Nephron progenitor cell (in vitro differentiated cells): ENCODE data around the gene ERMN.

Experiments used
- DNase-seq: peaks from one replicate; pipeline ENCODE4 v3.0.0; 2021
- H3K27ac Mint-ChIP-seq: 2 replicates; pipeline ENCODE4 v1.8.0; 2021; ENCODE audit warnings: mild to moderate bottlenecking, moderate library complexity, mixed read lengths
- H3K27me3 Mint-ChIP-seq: 2 replicates; pipeline ENCODE4 v1.8.0; 2021; ENCODE audit warnings: mild to moderate bottlenecking, low read depth, mixed read lengths; ENCODE audit not compliant: poor library complexity
- H3K36me3 Mint-ChIP-seq: 2 replicates; pipeline ENCODE4 v1.8.0; 2021; ENCODE audit warnings: low read depth, mixed read lengths
- H3K4me1 Mint-ChIP-seq: 2 replicates; pipeline ENCODE4 v1.8.0; 2021; ENCODE audit warnings: mixed read lengths
- H3K4me3 Mint-ChIP-seq: 2 replicates; pipeline ENCODE4 v1.8.0; 2021; ENCODE audit warnings: mild to moderate bottlenecking, moderate library complexity, mixed read lengths
- H3K9me3 Mint-ChIP-seq: 2 replicates; pipeline ENCODE4 v1.8.0; 2021; ENCODE audit warnings: mild to moderate bottlenecking, moderate library complexity, mixed read lengths
- CTCF ChIP-seq: fragments of 200-600 bp; sonication (generic); IDR thresholded peaks from 2 replicates; pipeline ENCODE4 v1.5.0; 2021; ENCODE audit warnings: antibody characterized with exemption

Gene ERMN

GRCh38 chr2:157296490-157296889, 29.1 kb downstream of the ERMN start:
- no peaks in the 10 kb centered on the region for H3K4me1 Mint-ChIP-seq
- DNase-seq: no peak
- no peaks in the 10 kb centered on the region for H3K9me3 Mint-ChIP-seq
- no peak overlapping the region for H3K27ac Mint-ChIP-seq
- no peaks in the 10 kb centered on the region for H3K36me3 Mint-ChIP-seq
- no peak for TF ChIP-seq CTCF
- H3K4me3 Mint-ChIP-seq: no peak overlapping the region
- no peaks in the 10 kb centered on the region for H3K27me3 Mint-ChIP-seq

DNA sequence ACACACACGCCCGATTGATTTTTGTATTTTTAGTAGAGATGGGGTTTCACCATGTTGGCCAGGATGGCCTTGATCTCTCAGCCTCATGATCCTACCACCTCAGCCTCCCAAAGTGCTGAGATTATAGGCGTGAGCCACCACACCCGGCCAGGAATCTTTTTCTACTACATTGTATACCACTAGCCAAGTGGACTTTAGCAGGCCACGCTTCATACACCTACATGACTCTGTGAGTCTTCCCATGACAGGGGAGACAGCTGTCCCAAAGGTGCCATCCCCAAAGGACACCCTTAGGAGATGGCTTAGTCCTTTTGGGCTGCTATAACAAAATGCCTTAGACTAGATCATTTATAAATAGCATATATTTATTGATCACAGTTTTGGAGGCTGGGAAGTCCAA, 32.8 kb downstream of the ERMN start:
- Mint-ChIP-seq H3K9me3 (no peaks in the 10 kb centered on the region), H3K27me3 (no peaks in the 10 kb centered on the region), H3K36me3 (no peaks in the 10 kb centered on the region), H3K27ac (no peak overlapping the region), H3K4me3 (no peak overlapping the region), H3K4me1 (no peaks in the 10 kb centered on the region)
- TF ChIP-seq CTCF: no peak
- DNase-seq: no peak

DNA sequence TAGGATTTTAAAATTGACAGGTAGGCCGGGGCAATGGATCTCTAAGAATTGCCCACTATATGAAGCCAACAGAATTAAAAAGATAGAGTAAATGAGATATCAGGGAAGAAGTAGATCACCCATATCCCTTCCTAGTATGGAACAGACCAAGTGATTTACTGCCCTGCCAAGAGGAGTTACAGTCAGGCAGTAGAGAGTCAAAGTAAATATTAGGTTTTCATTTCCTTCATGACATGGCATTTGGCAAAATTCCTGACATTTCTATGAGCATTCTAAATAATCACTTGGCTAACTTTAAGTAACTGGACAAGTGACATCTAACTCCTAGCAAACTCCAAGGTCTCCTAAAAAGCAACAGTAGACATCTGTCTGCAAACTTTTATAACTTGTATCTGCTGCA, 34.6 kb downstream of the ERMN start:
- H3K27me3 Mint-ChIP-seq: peaks cover 2% of the 10 kb centered on the region
- DNase-seq: no peak

DNA sequence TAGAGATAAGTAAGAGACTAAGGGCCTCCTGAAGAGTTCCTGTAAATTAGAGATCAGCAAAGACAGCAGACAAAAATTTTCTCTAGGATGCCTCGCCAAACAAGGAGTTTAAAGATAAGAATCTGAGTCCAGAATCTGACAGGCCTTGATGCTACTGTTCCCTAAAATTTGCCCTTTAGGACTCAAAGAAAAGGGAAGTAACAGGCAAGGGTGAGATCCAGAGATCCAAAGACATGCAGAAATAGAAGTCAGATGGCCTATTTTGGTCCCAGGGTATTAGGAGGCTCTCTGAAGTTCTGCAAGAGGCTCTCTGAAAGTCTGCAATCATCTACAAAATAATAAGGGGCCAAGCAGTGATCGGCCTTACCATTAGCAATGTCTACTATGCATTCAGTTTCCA, 35.1 kb downstream of the ERMN start:
- peaks cover 2% of the 10 kb centered on the region for H3K27me3 Mint-ChIP-seq
- DNase-seq: no peak
- no peak for TF ChIP-seq CTCF
- H3K36me3 Mint-ChIP-seq: no peaks in the 10 kb centered on the region
- no peaks in the 10 kb centered on the region for H3K4me1 Mint-ChIP-seq
- H3K9me3 Mint-ChIP-seq: no peaks in the 10 kb centered on the region
- H3K4me3 Mint-ChIP-seq: no peak overlapping the region
- no peak overlapping the region for H3K27ac Mint-ChIP-seq

More for the DNA sequence above, 34.6 kb downstream of the ERMN start:
- Mint-ChIP-seq H3K9me3 (no peaks in the 10 kb centered on the region), H3K4me3 (no peak overlapping the region), H3K4me1 (no peaks in the 10 kb centered on the region), H3K27ac (no peak overlapping the region), H3K36me3 (no peaks in the 10 kb centered on the region)
- TF ChIP-seq CTCF: no peak

DNA sequence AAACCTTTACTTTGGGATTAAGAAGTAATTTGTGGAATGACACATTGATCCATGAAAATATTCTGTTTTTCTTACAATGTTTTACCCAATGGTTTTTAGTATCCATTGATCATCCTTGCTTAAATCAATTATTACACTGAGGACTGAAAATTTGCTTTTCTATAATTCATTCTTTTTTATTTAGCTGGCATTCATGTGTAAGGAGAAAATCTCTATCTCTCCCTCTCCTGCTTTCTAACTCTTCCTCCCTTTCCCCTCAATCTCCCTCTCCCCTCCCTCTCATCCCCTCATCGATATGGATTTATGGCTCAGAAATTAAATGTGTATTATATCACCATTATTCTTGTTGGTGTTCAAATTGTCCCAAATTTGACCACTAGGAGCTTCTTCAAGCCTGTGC, 38.5 kb downstream of the ERMN start:
- TF ChIP-seq CTCF: no peak
- Mint-ChIP-seq H3K4me1 (no peaks in the 10 kb centered on the region), H3K4me3 (no peak overlapping the region), H3K27me3 (peaks cover 2% of the 10 kb centered on the region), H3K9me3 (no peaks in the 10 kb centered on the region), H3K27ac (no peak overlapping the region), H3K36me3 (no peaks in the 10 kb centered on the region)
- DNase-seq: no peak

DNA sequence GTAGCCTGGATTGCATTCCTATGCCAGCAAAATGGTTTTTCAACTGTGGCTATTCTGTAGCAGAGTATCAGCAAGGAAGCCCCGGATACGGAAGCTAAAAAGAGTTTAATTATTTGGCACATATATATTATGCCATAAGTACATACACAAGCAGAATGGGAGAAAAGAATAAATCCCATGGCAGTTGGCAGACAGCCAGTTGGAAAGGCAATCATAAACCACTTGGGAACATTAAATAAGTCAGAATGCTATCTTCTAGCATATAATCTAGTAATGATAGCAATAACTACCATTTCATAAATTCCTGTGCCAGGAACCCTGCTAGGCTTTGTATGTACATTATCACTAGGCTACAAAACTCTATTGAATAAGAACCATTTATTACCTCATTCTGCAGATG, 42.2 kb downstream of the ERMN start:
- no peaks in the 10 kb centered on the region for H3K4me1 Mint-ChIP-seq
- no peak overlapping the region for H3K4me3 Mint-ChIP-seq
- H3K9me3 Mint-ChIP-seq: peaks cover 25% of the 10 kb centered on the region
- H3K36me3 Mint-ChIP-seq: no peaks in the 10 kb centered on the region
- no peak overlapping the region for H3K27ac Mint-ChIP-seq
- DNase-seq: no peak
- peaks cover 6% of the 10 kb centered on the region for H3K27me3 Mint-ChIP-seq
- TF ChIP-seq CTCF: no peak
